ENCODE data around the gene MATCAP1.

MATCAP1 gene

GRCh38 chr16:67155295-67156142 is 28.2 kb downstream of the MATCAP1 start:
- DNase-seq, result peak; percentile 63 to 80 (median 70)

- DNase-seq, result no peak
Measured at GRCh38 chr16:67154578-67155294, 29.0 kb downstream of the MATCAP1 start.

GRCh38 chr16:67151431-67152097 is 32.2 kb downstream of the MATCAP1 start:
- no peak for DNase-seq

- peak in 1 of 5 experiments; percentile 67 for DNase-seq
Measured at GRCh38 chr16:67150833-67151396, 32.8 kb downstream of the MATCAP1 start, which contains the start of gene B3GNT9. Gene B3GNT9, minus strand, starts transcription at chr16:67150998. Its CDS starts 513 bp downstream, at chr16:67150485.

- DNase-seq, result peak in 1 of 5 experiments; percentile 84
Measured at GRCh38 chr16:67150047-67150832, 33.5 kb downstream of the MATCAP1 start.

GRCh38 chr16:67149276-67150046 is 34.3 kb downstream of the MATCAP1 start:
- DNase-seq, result no peak

- DNase-seq, result no peak
Measured at GRCh38 chr16:67148656-67149275, 35.0 kb downstream of the MATCAP1 start.

- no peak for DNase-seq
Measured at GRCh38 chr16:67148221-67148620, 35.5 kb downstream of the MATCAP1 start.

- no peak for DNase-seq
Measured at GRCh38 chr16:67147437-67148140, 36.2 kb downstream of the MATCAP1 start.

- no peak for DNase-seq
Measured at GRCh38 chr16:67146523-67147357, 37.0 kb downstream of the MATCAP1 start.

- no peak for DNase-seq
Measured at GRCh38 chr16:67145746-67146145, 38.0 kb downstream of the MATCAP1 start.

GRCh38 chr16:67144943-67145342 is 38.8 kb downstream of the MATCAP1 start:
- no peak for DNase-seq

GRCh38 chr16:67142342-67142741 is 41.4 kb downstream of the MATCAP1 start:
- no peak for DNase-seq

GRCh38 chr16:67141391-67141790 is 42.4 kb downstream of the MATCAP1 start:
- no peak for DNase-seq

- no peak for DNase-seq
Measured at GRCh38 chr16:67137605-67138004, 46.2 kb downstream of the MATCAP1 start.

GRCh38 chr16:67129422-67129821 is 54.3 kb downstream of the MATCAP1 start:
- no peak for DNase-seq

- no peak for DNase-seq
Measured at GRCh38 chr16:67128887-67129286, 54.9 kb downstream of the MATCAP1 start.

- no peak for DNase-seq
Measured at GRCh38 chr16:67128417-67128816, 55.3 kb downstream of the MATCAP1 start.
